Neutrophil (primary cell): Measurements from ENCODE around the gene TGM1.
"Not testable (repeated sequence)": the region's sequence is repeated elsewhere in the genome, so short reads cannot be mapped to it uniquely, and the experiment has no call there.

ENCODE experiments used
- H3K27ac ChIP-seq: fragments of 200-600 bp; sonication (generic); 2 replicates; pipeline ENCODE4 v1.5.1; 2016; ENCODE audit warnings: mild to moderate bottlenecking, moderate library complexity
- H3K27me3 ChIP-seq: fragments of 200-600 bp; sonication (generic); 2 replicates; pipeline ENCODE4 v1.6.0; 2016; ENCODE audit warnings: mild to moderate bottlenecking
- H3K36me3 ChIP-seq: fragments of 200-600 bp; sonication (generic); 2 replicates; pipeline ENCODE4 v1.5.1; 2017
- H3K4me1 ChIP-seq, 2 experiments: fragments of 200-600 bp in 1 of 2; sonication (generic) in 1 of 2; 1 replicate in 1 of 2; 2 replicates in 1 of 2; pipeline versions ENCODE4 v1.5.1 to v1.6.1; 2013 to 2016; ENCODE audit warnings: low read depth in 1 of 2, low read length in 1 of 2, mild to moderate bottlenecking in 1 of 2, moderate library complexity in 1 of 2; ENCODE audit not compliant: control insufficient read depth in 1 of 2, insufficient read depth in 1 of 2
- H3K4me3 ChIP-seq, 2 experiments: fragments of 200-600 bp in 1 of 2; sonication (generic) in 1 of 2; 1 replicate in 1 of 2; 2 replicates in 1 of 2; pipeline ENCODE4 v1.5.1; 2013 to 2016; ENCODE audit warnings: low read depth in 1 of 2, low read length in 1 of 2, mild to moderate bottlenecking in 1 of 2, moderate library complexity in 1 of 2
- H3K9me3 ChIP-seq: fragments of 200-600 bp; sonication (generic); 2 replicates; pipeline ENCODE4 v1.5.1; 2016
- CTCF ChIP-seq: fragments of 200-600 bp; sonication (generic); IDR thresholded peaks from 2 replicates; pipeline ENCODE4 v1.5.1; 2016; ENCODE audit warnings: antibody characterized with exemption

Gene TGM1

GRCh38 chr14:24206260-24207103 lies 56.5 kb downstream of the TGM1 start:
- no peaks in the 10 kb centered on the region for H3K27me3 ChIP-seq
- H3K9me3 ChIP-seq: no peaks in the 10 kb centered on the region
- no peak overlapping the region for H3K4me3 ChIP-seq
- H3K36me3 ChIP-seq: peaks cover 61% of the 10 kb centered on the region
- no peak for TF ChIP-seq CTCF
- no peaks in the 10 kb centered on the region for H3K4me1 ChIP-seq
- no peak overlapping the region for H3K27ac ChIP-seq

DNA sequence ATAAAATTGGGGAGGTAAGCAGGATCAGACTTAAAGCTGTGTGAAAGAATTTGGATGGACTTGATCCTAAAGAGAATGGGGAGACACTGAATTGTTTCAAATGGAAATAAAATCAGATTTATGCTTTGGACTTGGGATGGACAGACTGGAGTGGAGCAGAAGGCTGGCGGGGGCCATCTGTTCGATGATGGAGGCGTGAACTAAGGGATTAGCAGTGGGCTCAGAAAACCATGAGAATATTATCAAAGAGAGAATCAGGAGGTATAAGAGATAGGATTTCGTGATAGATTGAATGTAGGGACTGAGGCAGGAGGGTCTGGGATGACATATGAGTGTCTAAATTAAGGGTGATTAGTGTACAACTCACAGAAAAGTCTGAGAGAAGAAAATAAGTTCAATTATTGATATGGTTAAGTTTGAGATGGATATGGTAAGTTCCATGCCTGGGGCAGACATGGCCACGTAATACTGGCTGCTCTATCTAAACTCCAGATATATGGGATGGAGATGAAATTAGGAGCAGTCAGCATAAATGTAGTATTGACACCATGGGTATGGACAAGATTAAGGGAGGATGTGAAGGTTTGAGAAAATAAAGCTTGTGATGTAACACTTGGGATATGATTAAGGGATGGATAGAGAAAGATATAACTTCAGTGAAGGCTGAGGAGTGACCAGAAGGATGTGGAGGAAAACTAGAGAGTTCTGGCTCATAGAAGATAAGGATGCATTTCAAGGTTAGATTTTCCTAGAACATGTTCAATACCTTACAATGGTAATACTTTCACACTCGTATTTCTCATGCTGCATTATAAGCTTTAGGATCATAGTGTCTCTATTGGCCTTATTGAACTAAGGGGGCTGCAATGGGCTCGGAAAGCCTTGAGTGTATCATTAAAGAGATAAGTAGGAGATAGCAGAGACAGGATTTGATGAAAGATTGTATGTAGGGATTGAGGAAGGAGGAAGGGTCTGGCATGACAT lies 58.5 kb downstream of the TGM1 start:
- no peak overlapping the region for H3K4me3 ChIP-seq
- H3K36me3 ChIP-seq: peaks cover 46% of the 10 kb centered on the region
- H3K9me3 ChIP-seq: no peaks in the 10 kb centered on the region
- no peaks in the 10 kb centered on the region for H3K4me1 ChIP-seq
- no peak for TF ChIP-seq CTCF
- H3K27me3 ChIP-seq: no peaks in the 10 kb centered on the region
- no peak overlapping the region for H3K27ac ChIP-seq

DNA sequence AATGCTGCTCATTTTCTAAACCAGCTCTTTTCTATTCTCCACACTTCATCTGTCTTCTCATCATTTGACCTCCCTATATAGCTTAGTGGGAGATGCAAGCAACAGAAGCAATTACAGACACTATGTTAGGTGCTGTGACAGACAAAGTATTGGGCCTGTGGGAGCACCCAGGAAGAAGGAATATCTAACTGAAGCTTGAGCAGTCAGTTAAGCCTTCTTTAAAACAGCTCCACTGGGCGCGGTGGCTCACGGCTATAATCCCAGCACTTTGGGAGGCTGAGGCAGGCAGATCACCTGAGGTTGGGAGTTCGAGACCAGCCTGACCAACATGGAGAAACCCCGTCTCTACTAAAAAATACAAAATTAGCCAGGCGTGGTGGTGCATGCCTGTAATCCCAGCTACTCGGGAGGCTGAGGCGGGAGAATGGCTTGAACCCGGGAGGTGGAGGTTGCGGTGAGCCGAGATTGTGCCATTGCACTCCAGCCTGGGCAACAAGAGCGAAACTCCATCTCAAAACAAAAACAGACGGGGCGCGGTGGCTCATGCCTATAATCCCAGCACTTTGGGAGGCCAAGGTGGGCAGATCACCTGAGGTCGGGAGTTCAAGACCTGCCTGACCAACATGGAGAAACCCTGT lies 59.6 kb downstream of the TGM1 start:
- not testable (repeated sequence) for H3K4me1 ChIP-seq, H3K4me3 ChIP-seq, H3K9me3 ChIP-seq, H3K27ac ChIP-seq, H3K27me3 ChIP-seq
- peaks cover 37% of the 10 kb centered on the region for H3K36me3 ChIP-seq

DNA sequence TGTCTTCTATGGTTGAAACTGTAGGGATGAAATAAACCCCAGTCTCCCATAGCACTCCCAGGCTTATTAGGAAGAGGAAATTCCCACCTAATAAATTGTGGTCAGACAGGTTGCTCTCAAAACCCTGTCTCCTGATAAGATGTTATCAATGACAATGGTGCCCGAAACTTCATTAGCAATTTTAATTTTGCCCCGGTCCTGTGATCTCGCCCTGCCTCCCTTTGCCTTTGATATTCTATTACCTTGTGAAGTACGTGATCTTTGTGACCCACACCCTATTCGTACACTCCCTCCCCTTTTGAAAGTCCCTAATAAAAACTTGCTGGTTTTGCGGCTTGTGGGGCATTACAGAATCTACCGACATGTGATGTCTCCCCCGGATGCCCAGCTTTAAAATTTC lies 60.4 kb downstream of the TGM1 start:
- not testable (repeated sequence) for H3K4me3 ChIP-seq, H3K27ac ChIP-seq, H3K4me1 ChIP-seq, H3K9me3 ChIP-seq, H3K27me3 ChIP-seq
- H3K36me3 ChIP-seq: peaks cover 29% of the 10 kb centered on the region
